WI38 (cell line): ENCODE results near the gene SEC63.
"Not testable (repeated sequence)": the region's sequence is repeated elsewhere in the genome, so short reads cannot be mapped to it uniquely, and the experiment has no call there.

Source experiments
- H3K4me3 ChIP-seq: 2 replicates; pipeline ENCODE4 v1.5.1; 2011; ENCODE audit warnings: low read depth, mild to moderate bottlenecking, control low read depth, low read length
- CTCF ChIP-seq: IDR thresholded peaks from 2 replicates; pipeline ENCODE4 v1.5.1; 2012; ENCODE audit warnings: low read depth, mild to moderate bottlenecking, control low read depth, low read length

Gene SEC63

GRCh38 chr6:107956586-107957307 lies 1.3 kb downstream of the SEC63 start:
- TF ChIP-seq CTCF: no peak
- peak overlapping the region; percentile 94 for H3K4me3 ChIP-seq

GRCh38 chr6:107956181-107956580 lies 1.8 kb downstream of the SEC63 start:
- H3K4me3 ChIP-seq: peak overlapping the region; percentile 94
- no peak for TF ChIP-seq CTCF

- H3K4me3 ChIP-seq: not testable (repeated sequence)
Observed at GRCh38 chr6:107953858-107954414, 4.1 kb downstream of the SEC63 start.

GRCh38 chr6:107943626-107944439 lies 14.2 kb downstream of the SEC63 start:
- H3K4me3 ChIP-seq: no peak overlapping the region

GRCh38 chr6:107942142-107942541 lies 15.9 kb downstream of the SEC63 start:
- no peak overlapping the region for H3K4me3 ChIP-seq
- no peak for TF ChIP-seq CTCF

More at GRCh38 chr6:107943626-107944439, 14.2 kb downstream of the SEC63 start:
- no peak for TF ChIP-seq CTCF

- H3K4me3 ChIP-seq: no peak overlapping the region
- no peak for TF ChIP-seq CTCF
Observed at GRCh38 chr6:107941627-107942026, 16.4 kb downstream of the SEC63 start.

GRCh38 chr6:107941199-107941598 lies 16.8 kb downstream of the SEC63 start:
- H3K4me3 ChIP-seq: no peak overlapping the region
- no peak for TF ChIP-seq CTCF

GRCh38 chr6:107936910-107937292 lies 21.1 kb downstream of the SEC63 start:
- H3K4me3 ChIP-seq: not testable (repeated sequence)
